ENCODE measurements around the gene POLR1D.
"Not testable (repeated sequence)": the region's sequence is repeated elsewhere in the genome, so short reads cannot be mapped to it uniquely, and the experiment has no call there.

Gene POLR1D

DNA sequence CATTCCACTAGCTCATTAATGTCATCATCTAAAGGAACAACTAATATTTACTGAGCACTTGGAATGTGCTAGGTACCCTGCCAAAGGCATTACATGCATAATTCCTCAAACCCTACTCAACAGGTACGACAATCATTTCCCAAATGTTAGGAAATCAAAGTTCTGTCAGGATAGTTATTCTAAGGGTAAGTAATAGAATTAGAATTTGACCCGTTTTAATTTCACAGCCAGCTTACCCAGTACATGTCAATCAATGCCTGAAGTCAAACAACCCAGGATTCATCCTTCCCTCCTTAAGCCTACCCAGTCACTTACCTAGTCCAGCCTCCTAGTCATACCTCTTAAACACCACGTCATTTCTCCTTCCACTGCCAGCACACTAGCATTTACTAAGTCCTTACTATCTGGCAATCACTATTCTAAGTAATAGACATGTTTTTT, 3.8 kb upstream of the POLR1D start:
- peak; percentile 62 for DNase-seq (ENCODE audit: low spot score)

DNA sequence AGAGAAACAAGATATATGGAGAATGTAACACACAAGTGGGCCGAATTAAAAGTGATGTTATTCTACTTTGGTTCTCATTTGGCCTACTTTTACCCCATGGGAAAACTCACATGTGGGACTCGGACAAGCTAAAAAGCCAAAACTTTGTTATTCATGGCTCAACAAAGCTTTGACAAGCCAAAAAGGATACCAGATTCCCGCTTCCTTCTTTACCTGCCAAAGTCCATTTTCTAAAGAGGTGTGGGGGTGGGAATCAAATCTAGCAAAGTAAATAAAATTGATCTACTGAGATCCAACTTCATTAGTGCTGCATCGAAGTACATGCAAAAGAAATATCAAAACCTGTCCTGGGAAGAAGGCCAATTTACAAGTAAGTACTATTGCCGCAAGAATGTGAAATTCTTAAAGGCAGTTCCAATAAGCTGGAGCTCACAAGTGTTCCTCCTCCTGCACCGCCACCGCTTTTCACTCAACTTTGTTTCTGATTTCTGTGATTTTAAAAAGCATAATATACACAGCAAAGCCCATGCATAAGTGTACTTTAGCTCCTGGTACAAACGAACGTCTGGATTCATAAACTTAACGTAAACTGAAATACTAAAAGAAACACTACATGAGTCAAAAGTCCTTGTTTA, 2.5 kb upstream of the POLR1D start:
- peak; percentile 27 for DNase-seq (ENCODE audit: low spot score)

DNA sequence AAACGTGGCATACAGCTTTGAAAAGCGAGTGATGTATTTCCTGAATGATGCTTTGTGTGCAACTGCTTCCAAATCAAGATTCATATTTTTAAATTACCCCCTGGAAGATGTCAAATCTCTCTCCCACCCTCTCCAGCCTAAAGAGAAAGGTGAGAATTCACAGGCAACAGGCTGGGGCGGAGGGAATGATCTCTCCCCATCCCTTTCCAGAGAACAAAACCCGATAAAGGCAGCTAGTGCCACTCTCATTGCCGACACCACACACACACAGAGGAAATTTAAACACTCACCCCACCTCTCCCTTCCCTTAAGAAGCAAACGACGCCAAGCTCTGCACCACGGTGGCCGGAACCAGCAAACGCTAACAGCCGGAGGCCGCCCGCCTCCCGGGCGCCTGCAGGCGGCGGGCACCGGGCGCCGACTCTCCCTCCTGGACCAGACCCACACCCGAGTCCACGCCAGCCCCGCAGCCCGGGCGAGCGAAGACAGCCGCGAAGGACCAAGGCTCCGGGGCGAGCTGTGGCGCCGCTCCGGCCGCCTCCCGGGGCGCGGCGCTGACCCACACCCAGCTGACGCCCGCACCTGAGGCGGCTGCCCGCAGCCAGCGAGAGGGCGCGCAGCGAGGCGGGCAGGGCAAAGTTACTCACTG, 1.8 kb upstream of the POLR1D start:
- DNase-seq (ENCODE audit: low spot score), result peak; percentile 53

GRCh38 chr13:27620377-27621115, 1.1 kb upstream of the POLR1D start, which contains the start of gene LNX2:
TSS of gene LNX2 (minus strand) at chr13:27620529. CDS start at chr13:27581703, 38,826 bp downstream.
- DNase-seq (ENCODE audit: low spot score), result peak; percentile 98

GRCh38 chr13:27621116-27621365, 651 bp upstream of the POLR1D start:
- no peak for DNase-seq (ENCODE audit: low spot score)

DNA sequence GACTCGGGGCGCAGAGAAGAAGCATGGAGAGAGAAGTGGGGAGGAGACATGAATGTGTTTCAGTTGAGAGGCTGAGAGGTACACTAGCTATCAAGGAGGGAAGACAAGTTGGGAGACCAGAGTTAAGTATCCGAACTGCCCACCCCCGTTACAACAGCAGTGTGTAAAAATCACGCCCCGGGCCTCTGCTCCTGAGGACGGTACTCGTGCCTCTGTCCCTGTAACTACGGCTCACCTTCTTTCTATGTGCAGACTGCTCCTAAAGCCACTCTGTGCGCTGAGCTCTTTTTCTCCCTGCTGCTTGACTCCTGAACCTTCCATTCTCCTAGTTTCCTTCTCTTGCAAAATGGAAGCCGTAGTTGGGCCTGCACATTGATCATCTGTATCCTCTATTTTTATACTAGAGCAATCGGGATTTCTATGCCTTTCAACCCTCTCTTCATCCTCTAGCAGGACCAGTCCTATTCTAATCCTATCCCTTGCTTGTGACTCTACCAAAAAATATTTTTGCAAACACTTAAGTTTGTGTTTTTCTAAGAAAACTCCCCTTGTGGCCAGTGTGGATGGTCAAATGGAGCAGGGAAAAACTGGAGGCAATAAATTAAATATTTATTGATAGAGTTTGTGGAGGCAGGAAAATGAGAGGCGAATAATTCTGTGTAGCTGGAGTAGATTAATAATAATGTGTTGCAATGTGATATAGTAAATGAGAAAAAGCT, 569 bp downstream of the POLR1D start:
- peak; percentile 23 for DNase-seq (ENCODE audit: low spot score)

DNA sequence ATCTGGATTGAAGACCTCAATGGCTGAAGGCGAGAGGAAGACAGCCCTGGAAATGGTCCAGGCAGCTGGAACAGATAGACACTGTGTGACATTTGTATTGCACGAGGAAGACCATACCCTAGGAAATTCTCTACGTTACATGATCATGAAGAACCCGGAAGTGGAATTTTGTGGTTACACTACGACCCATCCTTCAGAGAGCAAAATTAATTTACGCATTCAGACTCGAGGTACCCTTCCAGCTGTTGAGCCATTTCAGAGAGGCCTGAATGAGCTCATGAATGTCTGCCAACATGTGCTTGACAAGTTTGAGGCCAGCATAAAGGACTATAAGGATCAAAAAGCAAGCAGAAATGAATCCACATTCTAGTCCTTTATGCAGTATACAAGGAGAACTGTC, 1.2 kb downstream of the POLR1D start:
- no peak for DNase-seq (ENCODE audit: low spot score)

DNA sequence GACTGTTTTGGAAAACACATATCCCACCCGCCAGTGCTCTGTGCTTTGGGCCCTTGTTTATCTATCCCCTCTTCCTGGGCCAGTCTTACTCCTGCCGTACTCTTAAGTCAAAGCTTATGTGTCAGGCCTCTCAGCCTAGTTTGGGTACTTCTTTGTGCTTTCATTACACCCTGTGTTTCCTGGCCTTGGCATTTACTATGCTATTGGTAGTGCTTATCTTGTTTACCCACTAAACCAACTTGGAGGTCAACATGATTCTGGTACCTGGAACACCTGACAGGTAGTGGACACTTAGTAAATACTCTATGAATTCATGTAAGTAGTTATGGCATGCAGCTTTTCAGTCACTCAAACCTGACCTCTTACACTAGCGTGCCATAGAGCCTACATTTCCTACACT, 2.4 kb downstream of the POLR1D start:
- no peak for DNase-seq (ENCODE audit: low spot score)

- DNase-seq (ENCODE audit: low spot score), result no peak
These were observed 4.1 kb downstream of the POLR1D start for GRCh38 chr13:27625839-27626238.

GRCh38 chr13:27627380-27627779, 5.7 kb downstream of the POLR1D start:
- no peak for DNase-seq (ENCODE audit: low spot score)

- no peak for DNase-seq (ENCODE audit: low spot score)
These were observed 6.4 kb downstream of the POLR1D start for GRCh38 chr13:27628081-27628480.

DNA sequence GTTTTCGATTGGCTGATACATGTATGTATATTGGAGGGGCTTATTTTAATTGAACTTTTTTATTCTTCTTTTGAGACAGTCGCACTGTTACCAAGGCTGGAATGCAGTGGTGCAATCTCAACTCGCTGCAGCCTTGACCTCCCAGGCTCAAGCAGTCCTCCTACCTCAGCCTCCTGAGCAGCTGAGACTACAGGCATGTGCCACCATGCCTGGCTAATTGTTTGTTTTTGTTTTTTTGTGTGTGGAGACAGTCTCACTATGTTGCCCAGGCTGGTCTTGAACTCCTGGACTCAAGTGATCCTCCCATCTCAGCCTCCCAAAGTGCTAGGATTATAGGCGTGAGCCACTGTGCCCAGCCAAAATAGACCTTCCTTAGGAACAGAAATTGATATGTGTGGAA, 7.1 kb downstream of the POLR1D start:
- not testable (repeated sequence) for DNase-seq (ENCODE audit: low spot score)

DNA sequence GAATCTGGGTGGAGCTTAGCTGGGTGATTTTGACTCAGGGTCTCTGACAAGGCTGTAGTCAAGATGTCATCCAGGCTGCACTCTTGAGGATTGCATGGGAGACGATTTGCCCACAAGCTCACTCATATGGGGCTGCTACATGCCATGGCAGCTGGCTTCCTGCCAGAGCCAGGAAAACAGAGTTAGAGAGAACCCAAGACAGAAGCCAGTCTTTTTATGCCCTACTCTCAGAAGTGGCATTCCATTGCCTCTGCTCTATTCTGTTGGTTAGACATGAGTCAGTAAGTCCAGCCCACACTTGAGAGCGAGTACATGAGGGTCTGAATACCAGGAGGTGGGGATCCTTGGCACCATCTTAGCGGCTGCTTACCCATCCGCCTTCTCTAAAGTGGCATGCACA, 9.5 kb downstream of the POLR1D start:
- DNase-seq (ENCODE audit: low spot score), result peak; percentile 68

- DNase-seq (ENCODE audit: low spot score), result no peak
These were observed 10.0 kb downstream of the POLR1D start for GRCh38 chr13:27631665-27632064.

- DNase-seq (ENCODE audit: low spot score), result no peak
These were observed 10.5 kb downstream of the POLR1D start for GRCh38 chr13:27632214-27632613.

DNA sequence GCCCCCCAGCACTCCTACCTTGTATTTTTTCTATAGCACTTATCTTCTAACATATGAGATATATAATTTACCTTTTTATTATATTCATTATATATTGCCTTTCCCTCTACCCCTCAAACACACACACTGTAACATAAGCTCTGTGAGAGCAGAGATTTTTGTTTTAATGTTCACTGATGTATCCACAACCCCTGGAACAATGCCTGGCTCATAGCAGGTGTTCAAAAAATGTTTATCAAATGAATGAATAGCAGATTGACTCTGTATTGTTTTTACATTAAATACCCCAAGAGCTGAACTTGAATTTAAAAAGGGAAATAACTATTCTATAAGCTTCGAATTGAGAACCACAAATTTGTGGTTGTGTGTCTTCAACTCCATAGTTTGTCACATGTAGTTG, 11.0 kb downstream of the POLR1D start:
- no peak for DNase-seq (ENCODE audit: low spot score)

GRCh38 chr13:27634231-27634630, 12.5 kb downstream of the POLR1D start:
- peak; percentile 23 for DNase-seq (ENCODE audit: low spot score)

- DNase-seq (ENCODE audit: low spot score), result no peak
These were observed 13.1 kb downstream of the POLR1D start for GRCh38 chr13:27634791-27635190.

DNA sequence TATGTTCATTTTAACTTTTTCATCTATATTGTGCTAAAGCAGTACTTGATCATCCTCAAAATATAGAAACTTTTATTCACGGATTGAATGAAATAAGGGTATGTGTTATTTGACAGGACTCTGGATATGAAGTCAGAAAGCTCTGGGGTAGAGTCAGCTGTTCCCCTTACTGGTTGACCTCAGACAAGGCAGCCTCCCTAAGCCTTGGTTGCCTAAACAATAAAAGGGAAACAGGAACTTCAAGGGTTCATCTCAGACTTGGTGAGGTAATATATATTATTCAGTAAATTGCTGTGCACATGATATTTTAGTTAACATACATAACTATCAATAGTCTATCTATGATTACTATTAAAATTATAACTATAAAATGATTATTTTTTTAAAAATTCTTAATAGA, 13.6 kb downstream of the POLR1D start:
- DNase-seq (ENCODE audit: low spot score), result no peak

GRCh38 chr13:27636589-27637288, 15.0 kb downstream of the POLR1D start:
- no peak for DNase-seq (ENCODE audit: low spot score)

DNA sequence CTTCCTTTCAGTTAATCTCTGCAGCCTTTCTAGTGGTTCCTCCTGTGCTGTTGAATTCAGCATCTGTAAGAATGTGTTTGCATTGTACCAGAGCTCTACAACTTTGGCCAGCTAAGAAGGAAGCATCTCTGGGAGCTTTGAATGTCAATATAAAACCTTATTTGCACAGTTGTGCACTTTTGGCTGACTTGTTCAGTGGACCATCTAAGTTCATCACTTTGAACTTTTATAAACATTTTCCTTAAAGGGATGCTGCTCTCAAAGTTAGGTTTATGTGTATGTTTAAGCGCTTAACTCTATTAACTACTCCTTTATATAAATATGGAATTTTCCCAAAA, 15.6 kb downstream of the POLR1D start:
- no peak for DNase-seq (ENCODE audit: low spot score)

- no peak for DNase-seq (ENCODE audit: low spot score)
These were observed 16.3 kb downstream of the POLR1D start for GRCh38 chr13:27638001-27638400.

Measured in kidney tubule cell (primary cell).